Breast epithelium (tissue), 3 donors: ENCODE results near the gene OBI1.

Source experiments
- CTCF ChIP-seq, 3 donors: fragments of 450-650 bp; IDR thresholded peaks; one replicate each; pipeline ENCODE4 v1.5.1; 2016 to 2017; ENCODE audit warnings: antibody characterized with exemption in 3 of 3, mild to moderate bottlenecking in 3 of 3, moderate library complexity in 3 of 3
- POLR2A ChIP-seq: fragments of 450-650 bp; IDR thresholded peaks from one replicate; pipeline ENCODE4 v1.6.1; 2016; ENCODE audit warnings: antibody characterized with exemption, mild to moderate bottlenecking, moderate library complexity

DNA sequence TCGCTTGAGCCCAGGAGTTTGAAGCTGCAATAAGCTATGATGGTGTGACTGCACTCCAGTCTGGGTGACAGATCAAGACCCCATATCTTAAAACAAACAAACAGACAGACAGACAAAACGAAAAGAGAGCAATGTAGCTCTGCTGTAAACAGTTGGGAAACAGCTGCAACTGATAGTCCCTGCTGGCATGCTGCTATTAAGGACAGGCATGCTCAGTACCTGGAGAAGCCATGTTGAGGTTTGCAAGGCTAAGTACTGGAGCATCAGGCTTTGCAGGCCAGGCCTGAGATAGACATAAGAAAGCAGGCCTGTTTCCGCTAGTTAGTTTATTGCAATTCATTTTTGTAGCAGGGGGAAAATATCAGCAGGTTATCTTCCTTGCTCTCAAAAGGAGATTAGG is 16.2 kb upstream of the OBI1 start:
- TF ChIP-seq CTCF (IDR thresholded peaks at IDR 0.05) (no peak), POLR2A (no peak)
